ELF-1 (cell line): ENCODE measurements around the gene HMGN1.

ENCODE experiments used
- DNase-seq: peaks from one replicate; pipeline ENCODE4 v3.0.0-alpha.2; 2016; ENCODE audit warnings: low read depth, low spot score

The HMGN1 gene

DNA sequence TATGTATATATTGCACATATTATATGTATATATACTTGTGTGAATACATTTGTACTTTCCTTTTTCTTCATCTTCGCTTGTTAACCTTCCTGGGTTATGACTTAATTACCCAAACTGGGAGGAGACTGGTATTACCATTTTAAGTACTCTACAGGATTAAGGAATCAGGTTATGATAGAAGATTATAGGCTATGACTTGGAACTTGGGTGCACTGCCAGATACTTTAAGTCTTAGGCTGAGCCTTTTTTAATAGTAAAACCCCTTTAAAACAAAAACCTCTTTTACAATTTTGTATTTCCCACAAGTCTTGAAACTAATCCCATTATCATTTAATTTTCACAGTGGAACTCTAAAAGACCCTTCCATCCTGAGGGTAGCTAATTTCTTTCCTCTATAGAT, 41.4 kb downstream of the HMGN1 start:
- no peak for DNase-seq

DNA sequence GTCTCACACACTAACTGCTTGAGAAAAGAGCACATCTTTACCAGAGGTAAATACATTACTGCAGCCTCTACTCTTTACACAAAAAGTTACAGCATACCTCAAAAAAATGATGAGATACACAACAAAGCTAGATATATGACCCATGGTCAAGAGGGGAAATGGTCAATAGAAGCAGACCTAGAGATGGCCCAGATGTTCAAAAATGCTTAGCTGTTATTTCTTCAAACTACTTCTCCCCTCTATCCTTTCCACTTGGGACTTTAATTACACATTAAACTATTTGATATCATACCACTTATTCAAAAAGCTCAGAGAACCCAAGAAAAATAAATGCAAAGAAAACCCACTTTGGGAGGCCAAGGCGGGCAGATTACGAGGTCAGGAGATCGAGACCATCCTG, 48.3 kb downstream of the HMGN1 start:
- no peak for DNase-seq

DNA sequence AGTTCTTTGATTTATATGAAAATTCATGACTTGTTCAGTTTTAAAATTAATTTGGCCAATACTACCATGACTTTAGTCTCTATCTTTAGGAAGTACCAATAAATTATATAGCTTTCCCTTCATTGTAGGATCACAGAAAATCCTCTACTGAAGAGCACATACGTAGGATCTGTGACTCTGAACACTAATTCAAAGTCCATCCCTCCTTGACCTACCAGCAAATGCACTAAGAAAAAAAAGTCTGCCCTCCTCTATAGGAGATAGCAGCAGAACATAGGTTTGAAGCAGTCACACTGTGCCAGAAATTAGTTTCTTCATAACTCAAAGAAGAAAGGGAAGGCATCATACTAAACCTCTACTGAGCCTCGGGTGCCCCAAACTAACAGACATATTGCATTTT, 52.0 kb downstream of the HMGN1 start:
- no peak for DNase-seq
